NCI-H2171 treated with DMSO at 0.1 percent for 48 hours (cell line): ENCODE data around the gene C2orf92.
A peak's percentile ranks its signal among the peaks of the same experiment; 100 is the strongest.

Experiments
- DNase-seq: peaks from one replicate; lab custom pipeline; 2025; lab: John Stamatoyannopoulos, UW

The C2orf92 gene

GRCh38 chr2:97730245-97730644 is 60.7 kb downstream of the C2orf92 start:
- DNase-seq: no peak

GRCh38 chr2:97731274-97732020 is 61.9 kb downstream of the C2orf92 start:
- no peak for DNase-seq

- DNase-seq: no peak
Observed at GRCh38 chr2:97732436-97733340, 63.2 kb downstream of the C2orf92 start.

DNA sequence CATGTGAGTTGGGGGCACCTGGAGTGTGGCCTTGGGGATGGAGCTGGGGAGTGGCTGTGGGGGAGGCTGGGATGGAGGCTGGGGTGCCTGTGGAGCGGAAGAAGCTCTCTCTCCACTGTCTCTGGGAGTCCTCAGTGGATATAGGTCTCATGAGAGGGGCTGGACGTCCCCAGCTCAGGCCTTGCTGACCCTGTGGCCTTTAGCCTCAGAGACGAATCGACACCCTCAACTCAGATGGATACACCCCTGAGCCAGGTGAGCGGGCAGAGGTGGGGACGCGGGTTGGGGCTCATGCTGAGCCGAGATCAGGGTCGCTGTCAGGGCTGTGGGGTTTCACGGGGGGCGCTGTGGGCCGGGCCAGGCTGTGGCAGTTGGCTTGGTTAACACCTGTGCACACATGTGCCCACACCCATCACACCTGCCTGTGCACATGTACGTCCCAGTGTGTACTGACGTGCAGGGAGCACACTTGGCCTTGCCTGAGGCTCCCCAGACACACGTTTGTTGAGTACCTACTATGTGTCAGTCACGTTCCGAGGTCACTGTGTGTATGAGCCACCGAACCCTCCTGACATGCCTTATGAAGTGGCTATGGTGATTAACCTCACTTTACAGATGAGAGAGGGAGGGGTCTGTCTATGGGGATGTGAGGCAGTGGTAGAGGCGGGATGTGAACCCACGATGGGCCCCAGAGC is 64.0 kb downstream of the C2orf92 start:
- no peak for DNase-seq

DNA sequence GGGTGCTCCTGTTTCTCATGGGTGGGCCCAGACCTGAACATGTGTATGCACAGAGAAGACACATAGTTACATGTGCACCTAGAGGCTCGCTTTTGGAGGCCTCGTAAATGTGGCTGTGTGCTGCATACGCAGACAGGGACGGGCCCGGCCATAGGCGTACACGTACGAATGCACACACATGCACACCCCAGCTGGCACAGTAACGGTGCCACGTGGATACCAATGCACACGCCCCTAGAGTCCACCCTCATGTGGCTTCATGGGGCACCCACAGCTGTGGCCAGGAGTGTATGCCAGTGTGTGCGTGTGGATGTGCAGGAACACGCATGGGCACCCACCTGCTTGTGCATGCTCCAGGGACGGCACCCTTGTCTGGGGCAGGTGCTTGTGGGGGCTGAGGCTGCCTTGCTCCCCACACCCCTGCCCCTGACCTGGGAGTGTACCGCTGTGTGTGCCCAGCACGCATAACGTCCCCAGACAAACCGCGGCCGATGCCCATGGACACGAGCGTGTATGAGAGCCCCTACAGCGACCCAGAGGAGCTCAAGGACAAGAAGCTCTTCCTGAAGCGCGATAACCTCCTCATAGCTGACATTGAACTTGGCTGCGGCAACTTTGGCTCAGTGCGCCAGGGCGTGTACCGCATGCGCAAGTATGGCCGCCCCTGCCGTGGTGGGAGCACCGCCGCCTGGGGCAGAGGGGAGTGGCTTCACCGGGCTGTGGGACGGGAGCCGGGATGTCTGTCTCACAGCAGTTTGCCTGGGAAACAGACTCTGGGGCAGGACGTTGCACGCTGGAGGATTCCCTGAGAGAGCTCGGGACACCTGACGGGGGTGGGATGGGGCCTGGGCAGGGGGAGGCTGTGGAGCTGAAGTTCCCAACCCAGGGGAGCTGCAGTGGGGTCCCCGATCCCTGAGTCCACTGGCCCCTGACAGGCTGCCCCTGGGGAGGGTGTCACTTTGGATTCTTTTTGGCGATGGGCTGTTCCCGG is 64.8 kb downstream of the C2orf92 start:
- DNase-seq: no peak

DNA sequence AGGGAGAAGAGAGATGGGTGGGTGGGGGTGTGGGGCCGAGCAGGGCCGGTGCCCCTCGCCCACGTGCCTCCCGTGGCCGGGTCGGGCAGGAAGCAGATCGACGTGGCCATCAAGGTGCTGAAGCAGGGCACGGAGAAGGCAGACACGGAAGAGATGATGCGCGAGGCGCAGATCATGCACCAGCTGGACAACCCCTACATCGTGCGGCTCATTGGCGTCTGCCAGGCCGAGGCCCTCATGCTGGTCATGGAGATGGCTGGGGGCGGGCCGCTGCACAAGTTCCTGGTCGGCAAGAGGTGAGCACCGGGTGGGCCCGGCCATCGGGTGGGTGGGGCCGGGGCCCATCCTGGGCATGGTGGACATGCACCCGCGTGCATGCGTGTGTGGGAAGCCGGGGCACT is 65.6 kb downstream of the C2orf92 start:
- no peak for DNase-seq

- no peak for DNase-seq
Observed at GRCh38 chr2:97736185-97736584, 66.7 kb downstream of the C2orf92 start.

GRCh38 chr2:97736608-97737330 is 67.3 kb downstream of the C2orf92 start:
- no peak for DNase-seq

- DNase-seq: no peak
Observed at GRCh38 chr2:97737421-97738178, 68.1 kb downstream of the C2orf92 start.

GRCh38 chr2:97738179-97739019 is 68.9 kb downstream of the C2orf92 start:
- no peak for DNase-seq

DNA sequence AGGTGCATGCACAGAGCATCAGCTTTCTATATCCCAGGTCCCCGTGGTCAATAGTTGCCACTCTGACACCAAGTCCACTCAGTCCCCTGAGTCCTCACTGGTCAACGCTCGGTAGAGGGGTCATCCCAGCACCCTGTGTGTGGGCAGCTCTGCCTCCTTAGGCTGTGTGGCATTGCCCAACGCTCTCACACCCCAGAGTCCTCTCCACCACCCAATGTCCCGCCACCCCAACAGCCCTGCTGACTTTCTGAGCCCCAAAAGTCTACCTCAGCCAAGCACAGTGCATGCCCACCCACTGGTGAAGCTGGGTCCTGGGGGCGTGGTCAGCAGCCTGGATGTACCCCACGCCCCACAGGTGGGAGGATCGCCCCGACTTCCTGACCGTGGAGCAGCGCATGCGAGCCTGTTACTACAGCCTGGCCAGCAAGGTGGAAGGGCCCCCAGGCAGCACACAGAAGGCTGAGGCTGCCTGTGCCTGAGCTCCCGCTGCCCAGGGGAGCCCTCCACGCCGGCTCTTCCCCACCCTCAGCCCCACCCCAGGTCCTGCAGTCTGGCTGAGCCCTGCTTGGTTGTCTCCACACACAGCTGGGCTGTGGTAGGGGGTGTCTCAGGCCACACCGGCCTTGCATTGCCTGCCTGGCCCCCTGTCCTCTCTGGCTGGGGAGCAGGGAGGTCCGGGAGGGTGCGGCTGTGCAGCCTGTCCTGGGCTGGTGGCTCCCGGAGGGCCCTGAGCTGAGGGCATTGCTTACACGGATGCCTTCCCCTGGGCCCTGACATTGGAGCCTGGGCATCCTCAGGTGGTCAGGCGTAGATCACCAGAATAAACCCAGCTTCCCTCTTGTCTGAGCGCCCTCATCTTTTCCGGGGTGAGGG is 69.7 kb downstream of the C2orf92 start:
- no peak for DNase-seq

DNA sequence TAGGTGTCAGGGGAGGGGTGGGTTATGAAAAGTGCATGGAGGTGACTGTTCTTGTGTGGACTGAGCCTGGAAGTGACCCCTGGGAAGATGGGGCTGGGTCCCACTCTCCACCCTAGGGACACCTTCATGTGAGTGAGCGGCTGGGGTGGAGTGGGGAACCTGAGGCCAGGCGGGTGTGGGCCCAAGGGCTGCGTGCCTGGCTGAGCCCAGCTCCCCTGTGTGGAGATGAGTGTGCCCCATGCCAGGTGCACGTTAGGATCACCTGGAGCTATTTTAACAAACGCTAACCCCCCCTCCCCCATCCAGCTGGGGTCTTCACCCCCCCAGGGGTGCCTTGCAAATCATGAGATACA is 70.4 kb downstream of the C2orf92 start:
- DNase-seq: peak; percentile 19

- DNase-seq: peak; percentile 97
Observed at GRCh38 chr2:97740590-97741182, 71.2 kb downstream of the C2orf92 start.

DNA sequence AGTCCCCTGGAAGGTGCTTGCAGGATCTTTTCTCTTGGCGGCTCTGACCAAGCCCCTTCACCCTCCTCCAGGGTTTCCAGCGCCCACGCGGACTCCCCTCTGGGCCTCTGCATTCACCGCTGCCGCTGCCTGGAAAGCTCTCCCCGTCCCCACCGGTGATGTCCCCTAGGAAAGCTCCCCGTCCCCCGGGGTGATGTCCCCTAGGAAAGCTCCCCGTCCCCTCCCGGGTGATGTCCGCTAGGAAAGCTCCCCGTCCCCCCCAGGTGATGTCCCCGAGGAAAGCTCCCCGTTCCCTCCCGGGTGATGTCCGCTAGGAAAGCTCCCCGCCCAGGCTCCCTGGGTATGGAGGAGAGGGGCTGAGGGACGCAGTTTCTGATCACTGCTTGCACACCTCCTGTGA is 71.7 kb downstream of the C2orf92 start:
- DNase-seq: no peak

- DNase-seq: peak; percentile 23
Observed at GRCh38 chr2:97741686-97742085, 72.2 kb downstream of the C2orf92 start.

- DNase-seq: no peak
Observed at GRCh38 chr2:97742381-97742847, 72.9 kb downstream of the C2orf92 start.

DNA sequence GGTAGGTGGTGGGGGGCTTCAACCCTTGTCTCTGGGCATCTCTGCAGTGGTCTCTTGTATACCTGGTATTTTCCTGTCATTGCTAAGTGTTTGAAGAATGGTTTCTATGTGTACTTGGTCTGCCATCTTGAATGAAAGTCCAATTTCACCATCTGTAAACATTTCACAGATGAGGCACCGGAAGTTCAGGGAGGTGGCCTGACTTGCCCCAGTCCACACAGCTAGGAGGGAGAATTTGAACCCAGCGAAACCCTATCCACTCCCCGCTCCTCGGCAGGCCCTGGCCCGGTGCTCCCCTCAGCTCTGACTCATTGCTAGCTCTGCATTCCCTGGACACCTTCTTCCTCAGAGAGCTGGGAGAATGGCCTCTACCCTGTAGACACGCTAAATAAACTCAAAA is 74.4 kb downstream of the C2orf92 start:
- DNase-seq: no peak
